DND-41 (cell line): ENCODE measurements around the gene CCDC174.

Experiments used
- ATAC-seq: fragments of 200-7000 bp; cut with Tn5 transposase; 3 replicates; pipeline ENCODE4 v1.9.1; 2021; ENCODE audit warnings: low read depth; ENCODE audit not compliant: insufficient read depth
- DNase-seq: peaks from one replicate; pipeline ENCODE4 v3.0.0-alpha.2; 2020
- H2AFZ ChIP-seq: 2 replicates; pipeline ENCODE4 v1.6.0; 2012; ENCODE audit warnings: low read depth, low read length
- H3K27ac ChIP-seq: 2 replicates; pipeline ENCODE4 v1.5.1; 2012; ENCODE audit warnings: low read length, inconsistent platforms
- H3K27me3 ChIP-seq: fragments of 200-600 bp; sonication (generic); 2 replicates; pipeline ENCODE4 v1.6.0; 2012; ENCODE audit warnings: low read length, mild to moderate bottlenecking, inconsistent platforms; ENCODE audit not compliant: insufficient read depth, poor library complexity
- H3K36me3 ChIP-seq: 2 replicates; pipeline ENCODE4 v1.5.1; 2012; ENCODE audit warnings: low read length, inconsistent platforms; ENCODE audit not compliant: insufficient read depth
- H3K4me1 ChIP-seq: 2 replicates; pipeline ENCODE4 v1.5.1; 2012; ENCODE audit warnings: mild to moderate bottlenecking, low read length; ENCODE audit not compliant: insufficient read depth
- H3K4me2 ChIP-seq: 2 replicates; pipeline ENCODE4 v1.6.0; 2012; ENCODE audit warnings: mild to moderate bottlenecking, moderate library complexity, low read length, inconsistent platforms; ENCODE audit not compliant: insufficient read depth
- H3K4me3 ChIP-seq, 2 experiments: fragments of 200-600 bp in 1 of 2; shearing (Covaris generic) in 1 of 2; 2 replicates each; pipeline ENCODE4 v1.5.1; 2012 to 2016; ENCODE audit warnings: inconsistent platforms in 2 of 2, low read length in 2 of 2, mild to moderate bottlenecking in 2 of 2, low read depth in 1 of 2, moderate library complexity in 1 of 2
- H3K79me2 ChIP-seq: 2 replicates; pipeline ENCODE4 v1.6.0; 2012; ENCODE audit warnings: low read length, inconsistent platforms; ENCODE audit not compliant: insufficient read depth
- H3K9ac ChIP-seq: 2 replicates; pipeline ENCODE4 v1.6.0; 2012; ENCODE audit warnings: low read depth, mild to moderate bottlenecking, inconsistent platforms, low read length, moderate library complexity
- H3K9me3 ChIP-seq: 2 replicates; pipeline ENCODE4 v1.5.1; 2012; ENCODE audit warnings: low read length, moderate library complexity, mild to moderate bottlenecking, inconsistent platforms; ENCODE audit not compliant: insufficient read depth, severe bottlenecking
- H4K20me1 ChIP-seq: 2 replicates; pipeline ENCODE4 v1.6.0; 2012; ENCODE audit warnings: low read length; ENCODE audit not compliant: insufficient read depth
- CTCF ChIP-seq: IDR thresholded peaks from 2 replicates; pipeline ENCODE4 v1.5.1; 2012; ENCODE audit warnings: borderline replicate concordance, low read length, moderate library complexity, mild to moderate bottlenecking; ENCODE audit not compliant: poor library complexity, severe bottlenecking; ENCODE audit errors: extremely low read depth
- EZH2 ChIP-seq: IDR thresholded peaks from 3 replicates; pipeline ENCODE4 v1.6.1; 2012; ENCODE audit warnings: borderline replicate concordance, low read depth, mild to moderate bottlenecking, moderate library complexity, low read length, inconsistent platforms; ENCODE audit not compliant: severe bottlenecking

CCDC174 gene

GRCh38 chr3:14703791-14704190 is 52.2 kb downstream of the CCDC174 start:
- H3K36me3 ChIP-seq, result no peaks in the 10 kb centered on the region
- no peak for DNase-seq

GRCh38 chr3:14706096-14706495 is 54.5 kb downstream of the CCDC174 start:
- Histone ChIP-seq H2AFZ (no peak overlapping the region), H4K20me1 (no peaks in the 10 kb centered on the region), H3K27me3 (no peaks in the 10 kb centered on the region), H3K79me2 (no peaks in the 10 kb centered on the region), H3K4me2 (no peak overlapping the region), H3K36me3 (no peaks in the 10 kb centered on the region), H3K4me1 (no peaks in the 10 kb centered on the region), H3K27ac (no peak overlapping the region), H3K9me3 (no peaks in the 10 kb centered on the region), H3K4me3 (no peak overlapping the region), H3K9ac (no peak overlapping the region)
- TF ChIP-seq EZH2, result no peak
- ATAC-seq, result no peak
- DNase-seq, result no peak

More at GRCh38 chr3:14703791-14704190, 52.2 kb downstream of the CCDC174 start:
- H3K27me3 ChIP-seq, result no peaks in the 10 kb centered on the region
- H2AFZ ChIP-seq, result no peak overlapping the region
- H3K4me2 ChIP-seq, result no peak overlapping the region
- no peaks in the 10 kb centered on the region for H4K20me1 ChIP-seq
- no peak overlapping the region for H3K27ac ChIP-seq
- H3K4me3 ChIP-seq, result no peak overlapping the region
- no peak overlapping the region for H3K9ac ChIP-seq
- ATAC-seq, result no peak
- TF ChIP-seq EZH2 (no peak), CTCF (no peak)
- H3K4me1 ChIP-seq, result no peaks in the 10 kb centered on the region
- no peaks in the 10 kb centered on the region for H3K79me2 ChIP-seq
- H3K9me3 ChIP-seq, result no peaks in the 10 kb centered on the region

- DNase-seq, result no peak
- H3K36me3 ChIP-seq, result no peaks in the 10 kb centered on the region
- H4K20me1 ChIP-seq, result no peaks in the 10 kb centered on the region
- H3K27ac ChIP-seq, result no peak overlapping the region
- peaks cover 5% of the 10 kb centered on the region for H3K9me3 ChIP-seq
- no peak overlapping the region for H3K9ac ChIP-seq
- no peak for ATAC-seq
- no peak overlapping the region for H2AFZ ChIP-seq
- no peaks in the 10 kb centered on the region for H3K79me2 ChIP-seq
- TF ChIP-seq EZH2, result no peak
- TF ChIP-seq CTCF, result no peak
- H3K4me2 ChIP-seq, result no peak overlapping the region
- no peaks in the 10 kb centered on the region for H3K27me3 ChIP-seq
- H3K4me3 ChIP-seq, result no peak overlapping the region
- no peaks in the 10 kb centered on the region for H3K4me1 ChIP-seq
Observed at GRCh38 chr3:14716591-14716990, 65.0 kb downstream of the CCDC174 start.

GRCh38 chr3:14717307-14717706 is 65.7 kb downstream of the CCDC174 start:
- ATAC-seq, result no peak
- no peaks in the 10 kb centered on the region for H4K20me1 ChIP-seq
- H3K4me2 ChIP-seq, result no peak overlapping the region
- DNase-seq, result no peak
- no peak overlapping the region for H3K27ac ChIP-seq
- H3K36me3 ChIP-seq, result no peaks in the 10 kb centered on the region
- no peak for TF ChIP-seq CTCF
- TF ChIP-seq EZH2, result no peak
- H3K27me3 ChIP-seq, result no peaks in the 10 kb centered on the region
- H3K9ac ChIP-seq, result no peak overlapping the region
- no peaks in the 10 kb centered on the region for H3K79me2 ChIP-seq
- peaks cover 4% of the 10 kb centered on the region for H3K9me3 ChIP-seq
- H3K4me3 ChIP-seq, result no peak overlapping the region
- no peak overlapping the region for H2AFZ ChIP-seq
- no peaks in the 10 kb centered on the region for H3K4me1 ChIP-seq
